GM12878 (cell line): ENCODE results near the gene ELL2.

Experiments
- CUX1 ChIP-seq: IDR thresholded peaks from 2 replicates; pipeline ENCODE4 v1.6.1; 2012; ENCODE audit warnings: improper control_type of control experiment, low read depth, low read length; ENCODE audit not compliant: insufficient replicate concordance
- GABPA ChIP-seq: IDR thresholded peaks from 2 replicates; pipeline ENCODE4 v1.6.1; 2014; ENCODE audit warnings: antibody characterized with exemption, low read depth, mild to moderate bottlenecking, inconsistent platforms
- POLR2AphosphoS5 ChIP-seq: IDR thresholded peaks from 2 replicates; pipeline ENCODE4 v1.6.1; 2011; ENCODE audit warnings: mild to moderate bottlenecking, low read length, inconsistent platforms
- TAF1 ChIP-seq: IDR thresholded peaks from 2 replicates; pipeline ENCODE4 v1.6.1; 2011; ENCODE audit warnings: mild to moderate bottlenecking, low read depth, low read length, borderline replicate concordance

- TF ChIP-seq POLR2AphosphoS5 (no peak), CUX1 (no peak), GABPA (no peak), TAF1 (no peak)
These were observed 102.7 kb downstream of the ELL2 start for GRCh38 chr5:95858661-95859595.
